HEK293T (cell line): ENCODE data around the gene RPLP2.

Source experiments
- LEF1 ChIP-seq: fragments of 450-650 bp; IDR thresholded peaks from 2 replicates; pipeline ENCODE4 v1.6.1; 2017; ENCODE audit warnings: mild to moderate bottlenecking, borderline replicate concordance
- NFRKB ChIP-seq: fragments of 450-650 bp; IDR thresholded peaks from 2 replicates; pipeline ENCODE4 v1.6.1; 2016; ENCODE audit warnings: mild to moderate bottlenecking, moderate library complexity
- SP1 ChIP-seq: fragments of 450-650 bp; IDR thresholded peaks from 2 replicates; pipeline ENCODE4 v1.6.1; 2017
- TARDBP ChIP-seq: fragments of 450-650 bp; IDR thresholded peaks from 2 replicates; pipeline ENCODE4 v1.6.1; 2016

GRCh38 chr11:843818-844692, 34.3 kb downstream of the RPLP2 start:
- TF ChIP-seq NFRKB, result no peak
- no peak for TF ChIP-seq TARDBP
- TF ChIP-seq LEF1, result no peak
- no peak for TF ChIP-seq SP1
